B cell (primary cell): ENCODE results near the gene KCNN1. TPM values are rescaled to one million over a fixed set of nuclear protein-coding genes. Genes with fewer than 3 reads are reported as not detected.
"Not testable (repeated sequence)": the region's sequence is repeated elsewhere in the genome, so short reads cannot be mapped to it uniquely, and the experiment has no call there.

Source experiments
- ATAC-seq: fragments of 200-7000 bp; cut with Tn5 transposase; one replicate; pipeline ENCODE4 v1.10.0; 2021; ENCODE audit warnings: low read depth, mild to moderate bottlenecking, moderate number of reproducible peaks, moderate library complexity
- CTCF ChIA-PET: fragments of 350-600 bp; sonication (Branson Sonifier 250); formaldehyde crosslinking; loops from one replicate; lab custom pipeline; 2021; ENCODE audit warnings: antibody characterized with exemption, inconsistent platforms; lab: Charles Lee
- POLR2A ChIA-PET: fragments of 350-600 bp; sonication (Branson Sonifier 250); formaldehyde crosslinking; loops from one replicate; lab custom pipeline; 2021; ENCODE audit warnings: antibody characterized with exemption; lab: Charles Lee
- DNase-seq: peaks from one replicate; pipeline ENCODE4 v3.0.0; 2013
- H2AFZ ChIP-seq: 2 replicates; pipeline ENCODE4 v1.6.1; 2012; ENCODE audit warnings: mild to moderate bottlenecking, low read depth, low read length; ENCODE audit not compliant: insufficient read depth, poor library complexity, severe bottlenecking
- H3K27ac ChIP-seq, 2 donors: 1 replicate in 1 of 2; 2 replicates in 1 of 2; pipeline ENCODE4 v1.5.1; 2012 to 2013; ENCODE audit warnings: low read length in 2 of 2, mild to moderate bottlenecking in 2 of 2, moderate library complexity in 1 of 2
- H3K27me3 ChIP-seq, 4 experiments: fragments of 200-600 bp in 1 of 4; sonication (generic) in 1 of 4; replicated peaks in 1 of 4; 1 replicate in 2 of 4; 2 replicates in 2 of 4; pipeline versions ENCODE4 v1.6.1 to v1.7.0; 2013 to 2016; ENCODE audit warnings: low read length in 3 of 4, mild to moderate bottlenecking in 2 of 4, mixed read lengths in 1 of 4, moderate library complexity in 1 of 4; ENCODE audit not compliant: insufficient read depth in 4 of 4, control insufficient read depth in 3 of 4; ENCODE audit errors: control extremely low read depth in 1 of 4
- H3K36me3 ChIP-seq, 2 experiments: replicated peaks in 1 of 2; 1 replicate in 1 of 2; 2 replicates in 1 of 2; pipeline versions ENCODE4 v1.6.1 to v1.7.1; 2013; ENCODE audit warnings: low read length in 1 of 2; ENCODE audit not compliant: insufficient read depth in 2 of 2, control insufficient read depth in 1 of 2; ENCODE audit errors: control extremely low read depth in 1 of 2, extremely low read depth in 1 of 2
- H3K4me1 ChIP-seq, 2 donors: fragments of 200-600 bp in 1 of 2; sonication (generic) in 1 of 2; 1 replicate in 1 of 2; 2 replicates in 1 of 2; pipeline versions ENCODE4 v1.5.1 to v1.6.1; 2013 to 2017; ENCODE audit warnings: low read length in 2 of 2; ENCODE audit not compliant: control insufficient read depth in 2 of 2, insufficient read depth in 2 of 2
- H3K4me2 ChIP-seq: replicated peaks from 2 replicates; pipeline ENCODE3; 2012; ENCODE audit warnings: mild to moderate bottlenecking, low read depth, low read length; ENCODE audit not compliant: poor library complexity, severe bottlenecking
- H3K4me3 ChIP-seq, 5 experiments: fragments of 200-600 bp in 1 of 5; sonication (generic) in 1 of 5; 1 replicate in 3 of 5; 2 replicates in 2 of 5; pipeline versions ENCODE4 v1.5.1 to v1.7.0; 2011 to 2016; ENCODE audit warnings: low read length in 4 of 5, mild to moderate bottlenecking in 4 of 5, low read depth in 2 of 5, control low read depth in 1 of 5, moderate library complexity in 1 of 5; ENCODE audit not compliant: insufficient read depth in 1 of 5; ENCODE audit errors: control extremely low read depth in 1 of 5, extremely low read depth in 1 of 5
- H3K79me2 ChIP-seq: fragments of 200-600 bp; sonication (generic); one replicate; pipeline ENCODE4 v1.6.0; 2016; ENCODE audit warnings: low read length; ENCODE audit not compliant: control insufficient read depth, insufficient read depth
- H3K9ac ChIP-seq: fragments of 200-600 bp; sonication (generic); 2 replicates; pipeline ENCODE4 v1.6.1; 2017; ENCODE audit warnings: mild to moderate bottlenecking, low read length, moderate library complexity
- H3K9me3 ChIP-seq, 3 donors: one replicate each; pipeline versions ENCODE4 v1.6.1 to v1.7.1; 2013; ENCODE audit warnings: low read length in 2 of 3; ENCODE audit not compliant: control insufficient read depth in 2 of 3, insufficient read depth in 1 of 3; ENCODE audit errors: control extremely low read depth in 1 of 3
- H4K20me1 ChIP-seq: 2 replicates; pipeline ENCODE4 v1.6.0; 2012; ENCODE audit warnings: mild to moderate bottlenecking, low read length; ENCODE audit not compliant: insufficient read depth, control insufficient read depth, poor library complexity, severe bottlenecking
- H3K27ac Mint-ChIP-seq: one replicate; pipeline ENCODE4 v1.8.0; 2021; ENCODE audit warnings: mixed read lengths
- H3K27me3 Mint-ChIP-seq: one replicate; pipeline ENCODE4 v1.8.0; 2021; ENCODE audit warnings: mixed read lengths
- H3K4me1 Mint-ChIP-seq: one replicate; pipeline ENCODE4 v1.8.0; 2021; ENCODE audit warnings: mixed read lengths
- H3K4me3 Mint-ChIP-seq: one replicate; pipeline ENCODE4 v1.8.0; 2021; ENCODE audit warnings: mixed read lengths
- H3K9me3 Mint-ChIP-seq: one replicate; pipeline ENCODE4 v1.8.0; 2022; ENCODE audit warnings: mixed read lengths; ENCODE audit not compliant: insufficient read depth
- CTCF ChIP-seq: fragments of 200-600 bp; IDR thresholded peaks from one replicate; pipeline ENCODE4 v1.8.0; 2022; ENCODE audit warnings: antibody characterized with exemption, mild to moderate bottlenecking
- EZH2 ChIP-seq: IDR thresholded peaks from 2 replicates; pipeline ENCODE4 v1.6.1; 2012; ENCODE audit warnings: borderline replicate concordance, low read depth, mild to moderate bottlenecking, moderate library complexity, low read length; ENCODE audit not compliant: insufficient read depth, poor library complexity, severe bottlenecking
- WGBS: methylation state at CpG from one replicate; pipeline ENCODE4 v1.1.5; 2013; ENCODE audit warnings: missing lambda C conversion rate; ENCODE audit not compliant: insufficient coverage; 5-methylcytosine and 5-hydroxymethylcytosine counted together
- intact Hi-C: fragments of 100-400 bp; cut with micrococcal nuclease; formaldehyde crosslinking; loops from one replicate; pipeline ENCODE4 v1.10.0; 2022
- polyA plus RNA-seq: library from polyadenylated mRNA; depleted of rRNA; stranded (reverse); fragments of >200 nt; gene quantifications from 2 replicates; pipeline ENCODE4 v1.2.3, GENCODE V29; 2012
- total RNA-seq, 2 donors: library from RNA; stranded (reverse); fragments of 120-200 nt in 1 of 2; gene quantifications; 1 replicate in 1 of 2; 2 replicates in 1 of 2; pipeline versions ENCODE4 v1.2.3 to v1.2.4, GENCODE V29; 2013 to 2022

The KCNN1 gene
- total and polyA plus RNA-seq, 2 donors (not counting 1 experiment from before 2014, with no cell fraction given), result 0.04 TPM; not detected in 1

DNA sequence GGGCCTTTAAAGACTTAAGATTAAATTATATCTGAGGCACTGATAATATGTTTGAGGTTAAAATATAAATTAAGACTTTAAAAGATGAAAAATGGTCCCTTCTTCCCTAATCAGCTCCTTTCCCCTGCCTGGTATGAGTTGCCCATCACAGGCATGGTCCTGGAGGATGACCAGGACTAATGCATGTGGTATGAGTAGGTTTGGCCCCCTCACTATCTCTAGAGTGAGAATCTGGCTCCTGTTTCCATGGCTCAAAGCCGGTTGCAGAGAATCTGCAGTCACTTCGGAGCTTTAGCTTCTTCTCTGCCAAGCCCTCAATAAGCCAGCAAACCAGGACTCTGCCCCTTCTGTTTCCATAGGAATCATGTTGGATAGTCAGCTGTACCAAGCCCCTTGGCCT, 65.2 kb downstream of the KCNN1 start:
- POLR2A ChIA-PET, result interaction anchor here (1.2 to 2.5 kb wide), 3 partner anchors 8 to 13 kb away, joined by 3 to 6 read pairs (median 6); no protein-coding TSS in a partner anchor
- H3K4me1 ChIP-seq, H3K27me3 ChIP-seq, H3K79me2 ChIP-seq, DNase-seq, H3K9me3 Mint-ChIP-seq, H3K4me3 ChIP-seq, H4K20me1 ChIP-seq, H3K9ac ChIP-seq, H3K4me3 Mint-ChIP-seq, H3K4me2 ChIP-seq, H2AFZ ChIP-seq, intact Hi-C loops, H3K36me3 ChIP-seq, H3K27ac ChIP-seq, H3K27me3 Mint-ChIP-seq, H3K9me3 ChIP-seq, ATAC-seq: not testable (repeated sequence)
- H3K4me1 Mint-ChIP-seq, result peaks cover 23% of the 10 kb centered on the region
- CTCF ChIA-PET, result interaction anchor here (0.7 kb wide), 1 partner anchor 26 kb away, joined by 3 read pairs; no protein-coding TSS in a partner anchor
- WGBS, result 100% methylated on average over 2 of the region's 2 CpGs
- H3K27ac Mint-ChIP-seq, result peak overlapping the region; percentile 41

DNA sequence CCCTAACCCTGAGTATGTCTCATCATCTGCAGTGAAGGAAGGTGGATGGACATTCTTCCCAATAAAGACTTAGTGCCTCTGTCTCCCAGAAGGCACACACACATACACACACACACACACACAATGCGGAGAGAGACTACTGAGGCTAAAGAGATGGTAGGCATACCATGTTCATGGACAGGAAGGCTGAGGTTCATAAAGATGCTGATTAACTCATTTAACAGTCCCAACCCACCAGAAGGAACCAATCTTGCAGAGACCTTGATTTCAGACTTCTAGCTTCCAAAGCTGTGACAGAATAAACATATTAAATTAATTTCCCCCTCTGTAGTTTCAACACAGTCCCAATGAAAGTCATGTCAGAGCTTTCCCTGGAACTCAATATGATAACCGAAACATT, 74.1 kb downstream of the KCNN1 start:
- Histone ChIP-seq H3K4me3 (no peak overlapping the region), H3K9ac (no peak overlapping the region), H4K20me1 (no peaks in the 10 kb centered on the region), H3K9me3 (no peaks in the 10 kb centered on the region), H3K36me3 (no peaks in the 10 kb centered on the region), H3K27ac (no peak overlapping the region), H3K4me2 (no peak overlapping the region), H3K79me2 (no peaks in the 10 kb centered on the region), H3K4me1 (peaks cover 34 to 44% of the 10 kb centered on the region in 2 donors), H2AFZ (no peak overlapping the region), H3K27me3 (no peaks in the 10 kb centered on the region)
- H3K27me3 Mint-ChIP-seq, result no peaks in the 10 kb centered on the region
- 100% methylated on average over 1 of the region's 2 CpGs for WGBS
- CTCF ChIA-PET, result interaction anchor here (1.1 to 6.9 kb wide), 4 partner anchors 19 to 99 kb away, joined by 3 to 62 read pairs (median 4); partner anchors contain the start of gene ARRDC2
- no peak overlapping the region for H3K4me3 Mint-ChIP-seq
- intact Hi-C loops, result no loop called here
- no peak for ATAC-seq
- peaks cover 50% of the 10 kb centered on the region for H3K4me1 Mint-ChIP-seq
- DNase-seq, result no peak
- POLR2A ChIA-PET, result interaction anchor here (0.6 to 1.6 kb wide), 6 partner anchors 10 to 252 kb away, joined by 3 to 10 read pairs (median 6); no protein-coding TSS in a partner anchor
- H3K9me3 Mint-ChIP-seq, result no peaks in the 10 kb centered on the region
- H3K27ac Mint-ChIP-seq, result peak overlapping the region; percentile 76
- TF ChIP-seq EZH2 (no peak), CTCF (no peak)
